Stimulated activated naive CD4-positive, alpha-beta T cell treated with Interleukin-2 at 50 U/mL for 16 hours (primary cell): ENCODE data around the gene ATAD3C.
"Not testable (repeated sequence)": the region's sequence is repeated elsewhere in the genome, so short reads cannot be mapped to it uniquely, and the experiment has no call there.

Experiments
- DNase-seq: peaks from one replicate; lab custom pipeline; 2025; lab: John Stamatoyannopoulos, UW

ATAD3C gene

GRCh38 chr1:1449099-1449739, at the start of gene ATAD3C:
ATAD3C (plus strand) TSS chr1:1449689; CDS start chr1:1450684, 995 bp downstream.
- no peak for DNase-seq

- no peak for DNase-seq
These were observed 49.5 kb upstream of the ATAD3C start for GRCh38 chr1:1399872-1400575.

GRCh38 chr1:1400576-1401456, 48.7 kb upstream of the ATAD3C start:
- DNase-seq, result no peak

GRCh38 chr1:1401457-1402010, 48.0 kb upstream of the ATAD3C start:
- DNase-seq, result no peak

GRCh38 chr1:1402072-1402900, 47.2 kb upstream of the ATAD3C start:
- peak; percentile 6 for DNase-seq

- DNase-seq, result not testable (repeated sequence)
These were observed 46.5 kb upstream of the ATAD3C start for GRCh38 chr1:1402901-1403392.

GRCh38 chr1:1403653-1404052, 45.8 kb upstream of the ATAD3C start:
- DNase-seq, result no peak

- DNase-seq, result no peak
These were observed 43.2 kb upstream of the ATAD3C start for GRCh38 chr1:1406101-1406820.

- DNase-seq, result peak; percentile 95
These were observed 42.5 kb upstream of the ATAD3C start, which contains the start of gene MRPL20 for GRCh38 chr1:1406821-1407635. MRPL20 (minus strand) TSS chr1:1407293; CDS start chr1:1407217, 76 bp downstream.

GRCh38 chr1:1407636-1408318, 41.7 kb upstream of the ATAD3C start:
- peak; percentile 26 for DNase-seq

- DNase-seq, result not testable (repeated sequence)
These were observed 39.3 kb upstream of the ATAD3C start for GRCh38 chr1:1410238-1410637.

- no peak for DNase-seq
These were observed 37.9 kb upstream of the ATAD3C start for GRCh38 chr1:1411626-1412025.

- DNase-seq, result not testable (repeated sequence)
These were observed 37.1 kb upstream of the ATAD3C start for GRCh38 chr1:1412311-1412902.

- no peak for DNase-seq
These were observed 33.7 kb upstream of the ATAD3C start for GRCh38 chr1:1415751-1416150.

GRCh38 chr1:1417396-1417795, 32.1 kb upstream of the ATAD3C start:
- DNase-seq, result not testable (repeated sequence)

- not testable (repeated sequence) for DNase-seq
These were observed 31.5 kb upstream of the ATAD3C start for GRCh38 chr1:1417825-1418463.

- DNase-seq, result no peak
These were observed 30.8 kb upstream of the ATAD3C start for GRCh38 chr1:1418464-1419362.
